A172 (cell line): ENCODE measurements around the gene AP3S2. TPM values are rescaled to one million over a fixed set of nuclear protein-coding genes. Genes with fewer than 3 reads are reported as not detected.
"Not testable (repeated sequence)": the region's sequence is repeated elsewhere in the genome, so short reads cannot be mapped to it uniquely, and the experiment has no call there.

Experiments
- DNase-seq: peaks from one replicate; pipeline ENCODE4 v3.0.0-alpha.2; 2015; ENCODE audit warnings: low spot score
- total RNA-seq: library from RNA; depleted of rRNA; stranded (reverse); fragments of >200 nt; shearing (Covaris generic); gene quantifications from 2 replicates; pipeline ENCODE4 v1.2.3, GENCODE V29; 2014

Gene AP3S2
- total RNA-seq, 1 experiment from 2014 or later: 67.8 TPM

GRCh38 chr15:89834465-89835175, 59.2 kb downstream of the AP3S2 start:
- not testable (repeated sequence) for DNase-seq

- DNase-seq: no peak
Observed at GRCh38 chr15:89833966-89834365, 59.8 kb downstream of the AP3S2 start.

DNA sequence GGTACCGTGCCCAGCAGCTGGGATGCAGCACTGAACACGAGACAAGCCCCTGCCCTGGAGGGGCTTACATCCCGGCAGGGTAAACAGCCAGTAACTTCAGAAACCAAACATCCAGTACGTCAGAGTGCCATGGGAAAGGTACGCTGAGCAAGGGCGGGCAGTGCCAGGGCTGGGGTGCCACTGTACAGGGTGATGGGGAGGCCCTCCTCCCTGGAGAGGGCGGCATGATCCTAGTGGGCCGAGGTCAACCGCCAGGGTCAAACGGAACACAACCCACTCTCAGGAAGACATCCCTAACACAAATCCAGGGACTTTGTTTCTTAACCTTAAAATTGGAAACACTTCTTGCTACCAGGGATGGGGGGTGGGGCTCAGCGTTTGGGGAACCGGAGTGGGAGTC, 63.2 kb downstream of the AP3S2 start:
- DNase-seq: no peak

DNA sequence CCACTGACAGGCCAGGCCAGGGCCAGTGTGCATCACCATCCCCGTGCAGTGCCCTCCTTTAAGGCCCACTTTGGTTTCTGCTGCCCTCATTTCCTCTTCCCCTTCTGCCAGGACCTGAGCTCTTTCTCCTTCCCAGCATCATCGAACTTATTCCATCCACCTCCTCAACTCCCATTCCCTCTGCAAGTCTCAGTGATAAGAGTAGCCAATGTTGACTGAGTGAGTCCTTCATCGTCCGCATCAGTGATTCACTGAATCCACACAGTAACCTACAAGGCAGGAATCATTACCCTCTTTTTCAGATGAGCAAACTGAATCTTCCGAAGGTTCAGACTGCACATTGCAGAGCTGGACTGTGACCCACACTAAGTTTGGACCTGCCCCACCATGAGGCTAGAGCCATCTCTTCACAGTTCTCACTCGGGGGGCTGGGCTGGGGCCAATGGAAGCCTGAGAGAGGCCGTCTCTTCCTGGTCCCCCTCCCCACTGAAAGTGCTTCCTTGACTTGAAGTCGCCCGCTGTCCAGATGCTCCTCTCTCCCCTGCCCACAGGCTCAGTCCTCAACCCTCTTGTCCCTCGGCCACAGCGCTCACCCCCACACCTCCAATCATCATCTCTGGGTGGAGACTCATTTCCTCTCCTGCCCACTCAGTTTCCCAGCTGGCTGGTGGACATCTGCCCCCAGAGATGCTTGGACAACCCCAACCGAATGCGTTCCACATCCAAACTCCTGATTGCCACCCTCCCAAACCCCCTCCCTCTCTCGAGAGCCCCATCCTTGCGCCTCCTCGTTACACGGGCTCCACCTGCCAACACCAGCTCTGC, 64.0 kb downstream of the AP3S2 start:
- no peak for DNase-seq

GRCh38 chr15:89829161-89829560, 64.6 kb downstream of the AP3S2 start:
- DNase-seq: no peak

GRCh38 chr15:89828281-89829145, 65.3 kb downstream of the AP3S2 start:
- DNase-seq: peak; percentile 78

DNA sequence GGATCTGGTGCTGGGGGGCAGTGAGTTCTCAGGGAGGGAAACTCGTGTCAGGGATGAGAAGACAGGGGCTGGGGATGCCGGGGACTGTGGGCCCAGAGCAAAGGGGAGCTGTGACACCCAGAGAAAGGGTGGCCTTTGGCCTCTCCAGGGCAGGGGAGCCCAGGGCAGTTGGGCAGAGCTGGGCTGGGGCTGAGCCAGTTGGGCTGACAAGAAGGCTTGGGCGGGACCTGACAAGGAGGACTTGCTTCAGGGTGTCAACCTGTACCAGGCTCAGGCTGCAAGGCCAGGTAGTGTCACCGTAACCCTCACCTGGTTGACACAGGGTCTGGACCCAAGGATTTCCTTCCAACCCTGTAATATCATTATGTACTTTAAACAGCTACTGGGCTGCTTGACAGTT, 66.0 kb downstream of the AP3S2 start:
- DNase-seq: no peak

DNA sequence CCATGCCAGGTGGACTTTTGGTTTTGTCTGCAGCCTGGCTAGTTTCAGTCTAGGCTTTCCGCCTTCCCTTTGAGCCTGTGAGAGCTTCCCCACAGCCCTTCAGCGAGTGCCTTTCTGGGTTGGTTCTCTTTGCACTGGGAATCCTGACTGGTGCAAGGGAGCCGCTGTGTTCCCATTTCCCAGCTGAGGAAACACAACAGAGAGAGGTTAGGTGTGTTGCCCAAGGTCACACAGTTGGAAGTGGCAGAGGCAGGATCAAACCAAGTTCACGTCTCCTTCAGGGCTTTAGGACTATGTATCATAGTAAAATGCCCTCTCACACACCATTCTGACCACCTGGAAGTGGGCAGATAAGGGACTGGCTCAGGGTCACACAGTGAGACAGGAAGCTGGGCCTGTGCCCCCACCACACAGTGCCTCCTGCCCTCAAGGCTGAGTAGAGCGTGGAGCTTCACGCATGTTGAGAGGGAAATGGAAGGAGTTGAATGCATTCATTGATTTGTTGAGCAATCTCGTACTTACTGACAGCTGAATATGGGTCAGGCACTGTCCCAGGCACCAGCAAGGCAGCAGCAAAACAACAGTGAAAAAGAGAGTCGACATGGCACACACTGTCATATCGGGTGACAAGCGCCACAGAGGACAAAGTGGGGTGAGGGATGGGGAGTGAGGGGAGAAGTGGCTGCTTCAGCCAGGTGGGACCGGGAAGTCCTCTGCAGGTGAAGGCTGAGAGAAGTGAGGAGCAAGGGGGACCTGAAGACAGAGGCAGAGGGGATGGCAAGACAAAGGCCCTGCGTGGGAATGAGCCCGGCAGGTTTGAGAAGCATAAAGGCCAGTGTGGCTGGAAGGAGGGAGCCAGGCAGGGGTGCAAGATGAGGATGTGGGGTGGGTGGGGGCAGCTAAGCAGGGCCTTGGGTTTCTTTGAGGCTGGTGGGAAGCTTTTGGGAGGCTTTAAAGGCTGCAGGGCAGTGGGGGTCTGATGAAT, 66.8 kb downstream of the AP3S2 start:
- no peak for DNase-seq

DNA sequence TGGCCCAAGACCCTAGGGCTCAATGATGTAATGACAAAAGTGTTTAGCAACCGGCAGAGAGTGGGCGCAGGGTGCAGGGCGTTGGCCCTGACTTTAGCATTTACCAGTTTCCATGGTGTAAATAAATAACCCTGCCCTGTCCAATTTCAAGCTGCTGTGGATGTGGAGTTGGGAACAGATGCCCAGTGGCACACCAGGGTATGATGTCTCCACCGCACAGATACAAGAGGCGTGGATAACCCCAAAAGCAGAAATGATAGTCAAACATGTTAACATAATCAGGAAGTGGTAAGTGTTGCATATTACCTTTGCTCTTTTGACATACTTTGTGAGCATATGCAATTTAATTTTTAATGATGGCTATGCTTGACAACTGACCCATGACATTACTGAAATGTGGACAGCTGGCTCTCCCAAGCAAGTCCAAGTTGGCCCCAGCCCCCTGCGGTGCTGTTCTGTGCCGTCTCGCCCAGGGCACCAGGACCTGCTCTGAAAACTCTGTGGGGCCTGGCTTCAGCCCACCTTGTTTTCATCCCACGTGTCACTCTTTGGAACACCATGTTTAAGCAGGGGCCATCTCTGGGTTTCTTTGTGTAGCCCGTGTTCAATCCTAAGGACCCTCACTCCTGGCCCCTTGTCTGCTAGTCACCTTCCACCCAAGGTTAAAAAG, 68.4 kb downstream of the AP3S2 start:
- no peak for DNase-seq

DNA sequence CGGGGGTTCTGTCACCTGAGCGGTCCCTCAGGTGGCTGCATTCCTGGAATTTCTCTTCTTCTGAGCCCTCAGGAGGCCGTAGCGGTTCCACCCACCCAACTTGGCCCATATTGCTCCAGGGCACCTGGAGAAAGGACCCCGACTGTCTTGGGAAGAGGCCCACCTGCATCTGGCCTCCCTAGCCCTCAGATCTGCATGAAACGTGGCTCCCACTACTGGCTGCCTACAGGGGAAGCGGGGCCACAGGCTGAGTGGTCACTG, 69.3 kb downstream of the AP3S2 start:
- no peak for DNase-seq

DNA sequence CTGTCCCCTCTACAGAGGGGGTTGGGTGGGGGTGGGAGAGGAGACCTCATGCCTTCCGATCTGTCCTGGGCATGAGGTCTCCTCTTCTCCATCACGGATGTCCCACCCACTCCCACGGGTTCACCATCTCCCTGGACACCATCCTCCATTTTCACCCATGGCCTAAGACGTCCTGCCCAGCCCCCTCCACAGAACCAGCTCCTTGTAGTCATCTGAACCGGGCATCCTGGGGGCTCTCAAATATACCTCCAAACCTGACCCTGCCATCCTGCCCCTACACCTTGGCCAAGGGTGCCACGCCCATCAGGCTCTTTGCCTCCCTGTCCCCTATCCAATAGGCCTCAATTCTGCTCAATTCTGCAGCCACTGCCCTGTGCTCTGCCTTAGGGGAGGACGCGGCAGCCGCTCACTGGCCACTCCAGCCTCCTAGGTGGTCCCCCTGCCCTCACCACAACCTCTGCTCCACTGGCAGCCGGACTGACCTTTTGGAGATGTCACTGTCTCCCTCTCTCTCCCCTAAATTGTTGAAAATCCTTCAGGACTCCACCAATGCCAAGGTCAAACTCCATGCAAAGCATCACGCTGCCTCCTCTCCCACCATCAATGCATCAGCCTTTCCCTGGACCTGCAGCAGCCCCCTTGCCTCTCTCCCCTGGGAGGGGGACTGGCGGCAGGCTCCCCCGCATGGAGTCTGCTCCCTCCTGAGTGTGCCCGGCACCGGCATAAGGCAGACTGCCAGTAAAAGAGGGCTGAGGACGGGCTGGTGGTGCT, 69.8 kb downstream of the AP3S2 start:
- no peak for DNase-seq

DNA sequence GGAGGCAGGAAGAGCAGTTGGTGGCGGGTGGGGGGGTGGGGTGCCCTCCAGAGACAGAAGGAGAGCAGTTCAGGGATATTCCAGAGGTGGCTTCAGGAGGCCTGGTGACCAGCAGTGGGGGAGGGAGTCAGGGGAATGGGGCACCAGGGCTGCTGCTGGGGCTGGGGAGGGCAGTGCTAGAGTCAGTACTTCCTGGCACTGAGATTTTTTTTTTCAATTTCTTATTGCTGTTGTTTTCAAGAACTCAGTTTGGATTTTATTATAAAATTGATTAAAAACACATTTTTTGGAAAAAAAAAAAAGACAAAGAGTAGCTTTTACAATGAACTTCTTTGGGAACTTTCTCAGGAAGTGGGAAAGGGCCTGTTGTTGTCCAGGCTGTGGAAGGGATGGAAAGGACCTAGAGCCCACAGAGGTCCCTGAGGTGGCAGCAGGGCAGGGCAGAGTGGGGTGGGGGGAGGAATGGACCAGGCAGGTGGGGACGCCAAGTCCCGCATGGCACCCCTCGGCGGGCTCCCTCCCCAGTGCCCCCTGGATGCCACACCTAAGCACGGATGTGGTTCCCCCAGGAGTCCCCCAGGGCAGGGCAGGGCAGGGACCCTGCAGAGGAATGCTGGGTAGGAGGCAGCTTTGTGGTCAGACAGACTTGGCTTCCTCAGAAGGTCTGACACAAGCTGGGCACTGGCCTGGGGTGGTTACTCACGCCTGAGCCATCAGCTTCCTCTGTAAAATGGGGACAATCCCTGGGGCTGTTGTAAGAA, 70.7 kb downstream of the AP3S2 start:
- peak; percentile 65 for DNase-seq

GRCh38 chr15:89822611-89822950, 71.2 kb downstream of the AP3S2 start:
- DNase-seq: no peak

DNA sequence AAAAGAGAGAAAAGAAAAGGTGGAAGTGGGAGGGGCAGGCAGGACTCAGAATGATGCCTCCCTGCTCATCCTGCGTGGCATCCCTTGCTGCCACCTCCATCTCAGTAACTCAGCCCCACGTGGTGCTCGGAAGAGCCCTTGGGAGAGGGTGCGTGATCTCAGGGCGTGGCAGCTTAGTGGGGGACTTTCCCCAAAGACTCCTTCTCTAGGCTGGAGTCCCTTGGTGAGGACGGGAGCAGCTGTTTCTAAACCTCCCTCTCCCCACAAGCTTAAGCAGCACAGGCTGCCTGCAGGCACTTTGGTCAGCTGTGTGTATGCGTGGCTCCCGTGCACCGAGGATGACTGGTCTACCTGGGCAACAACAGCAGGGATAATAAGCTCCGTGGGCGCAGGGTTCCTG, 71.8 kb downstream of the AP3S2 start:
- peak; percentile 68 for DNase-seq

GRCh38 chr15:89820666-89821611, 72.9 kb downstream of the AP3S2 start:
- DNase-seq: peak; percentile 72

DNA sequence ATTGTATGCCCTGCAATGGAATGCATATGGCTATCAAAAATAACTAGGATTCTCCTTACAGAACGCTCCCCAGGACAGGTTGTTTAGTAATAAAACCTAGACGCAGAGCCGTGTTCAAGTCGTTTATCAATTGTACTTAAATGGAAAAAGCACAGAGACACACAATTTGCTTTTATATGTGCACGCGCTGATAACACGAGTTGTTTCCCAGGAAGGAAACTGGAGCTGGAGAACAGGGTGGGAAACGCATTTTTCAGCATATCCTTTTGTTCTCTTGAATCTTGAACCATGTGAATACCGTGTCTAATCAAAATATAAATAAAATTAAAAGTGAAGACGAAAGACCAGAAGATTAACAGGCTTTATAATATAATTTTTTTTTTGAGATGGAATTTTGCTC, 75.5 kb downstream of the AP3S2 start:
- no peak for DNase-seq

GRCh38 chr15:89817701-89818280, 76.0 kb downstream of the AP3S2 start:
- no peak for DNase-seq

GRCh38 chr15:89815769-89816168, 78.0 kb downstream of the AP3S2 start:
- no peak for DNase-seq
